ENCODE results near the gene PKP1.

PKP1 gene

DNA sequence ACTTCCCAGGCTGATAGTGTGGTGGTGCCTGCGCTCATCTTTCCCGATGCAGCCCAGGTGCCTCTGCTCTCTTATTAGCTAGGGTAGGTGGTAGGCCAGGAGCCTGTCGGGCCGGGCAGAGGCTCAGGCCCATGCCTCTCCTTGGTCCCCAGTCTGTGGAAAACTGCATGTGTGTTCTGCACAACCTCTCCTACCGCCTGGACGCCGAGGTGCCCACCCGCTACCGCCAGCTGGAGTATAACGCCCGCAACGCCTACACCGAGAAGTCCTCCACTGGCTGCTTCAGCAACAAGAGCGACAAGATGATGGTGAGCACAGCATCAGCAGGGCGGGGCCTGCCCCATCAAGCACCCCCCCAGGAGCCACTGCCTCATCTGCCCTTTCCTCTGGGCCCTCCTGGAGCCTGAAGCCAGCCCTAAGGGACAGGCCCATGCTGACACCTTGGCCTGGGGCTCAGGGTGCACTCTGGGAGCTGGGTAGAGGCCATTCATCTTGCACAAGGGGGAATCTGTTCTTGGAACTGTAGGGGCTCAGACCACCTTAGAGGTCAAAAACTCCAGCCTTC is 38.6 kb downstream of the PKP1 start:
- H3K36me3 ChIP-seq (ENCODE audit: insufficient read depth, low read length): no peaks in the 10 kb centered on the region
- H3K9ac ChIP-seq (ENCODE audit: low read depth, low read length): no peak overlapping the region
- no peaks in the 10 kb centered on the region for H3K9me3 ChIP-seq (ENCODE audit: insufficient read depth, low read depth, low read length)
- no peaks in the 10 kb centered on the region; the same call in 1 of the 2 replicates for H3K27me3 ChIP-seq (ENCODE audit: insufficient read depth, low read length)
- WGBS: 89% methylated on average over 15 of the region's 15 CpGs
- no peak overlapping the region for H3K27ac ChIP-seq (ENCODE audit: low read depth, low read length)
- H3K4me1 ChIP-seq (ENCODE audit: insufficient read depth, low read length): no peaks in the 10 kb centered on the region
- no peak overlapping the region for H3K4me3 ChIP-seq (ENCODE audit: low read length)

DNA sequence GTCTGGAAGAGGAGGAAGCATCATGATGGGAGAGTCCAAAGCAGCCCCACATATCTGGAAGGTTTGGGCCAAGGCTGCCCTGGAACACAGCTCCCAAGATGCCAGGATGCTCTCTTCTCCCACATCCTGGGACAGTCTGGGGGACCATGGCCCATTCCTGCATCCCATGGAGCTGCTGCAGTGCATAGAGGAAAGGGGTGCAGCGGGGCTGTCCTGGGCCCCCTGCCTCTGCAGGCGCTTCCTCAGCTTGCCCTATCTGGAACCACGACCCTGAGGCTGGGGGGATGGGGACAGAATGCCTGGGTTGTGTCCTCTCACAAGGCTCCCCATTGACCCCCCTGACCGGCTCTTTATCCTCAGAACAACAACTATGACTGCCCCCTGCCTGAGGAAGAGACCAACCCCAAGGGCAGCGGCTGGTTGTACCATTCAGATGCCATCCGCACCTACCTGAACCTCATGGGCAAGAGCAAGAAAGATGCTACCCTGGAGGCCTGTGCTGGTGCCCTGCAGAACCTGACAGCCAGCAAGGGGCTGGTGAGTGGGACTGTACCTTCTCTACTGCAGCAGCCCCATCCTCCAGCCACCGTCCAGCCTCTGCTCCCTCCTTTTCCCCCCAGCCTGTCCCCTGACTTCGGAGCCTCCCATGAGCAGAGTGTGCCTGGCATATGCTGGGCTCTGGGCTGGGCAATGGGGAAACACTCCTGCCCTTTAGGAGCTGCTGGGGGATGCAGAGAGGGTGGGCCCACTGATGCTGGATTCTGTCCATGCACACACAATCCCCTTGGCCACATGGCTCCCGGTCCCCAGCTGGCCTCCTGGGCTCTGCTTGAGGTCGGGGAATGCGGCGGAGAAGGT is 39.6 kb downstream of the PKP1 start:
- Histone ChIP-seq H3K27me3 (ENCODE audit: insufficient read depth, low read length) (no peaks in the 10 kb centered on the region), H3K9me3 (ENCODE audit: insufficient read depth, low read depth, low read length) (no peaks in the 10 kb centered on the region), H3K36me3 (ENCODE audit: insufficient read depth, low read length) (no peaks in the 10 kb centered on the region), H3K4me3 (ENCODE audit: low read length) (no peak overlapping the region), H3K27ac (ENCODE audit: low read depth, low read length) (no peak overlapping the region), H3K4me1 (ENCODE audit: insufficient read depth, low read length) (no peaks in the 10 kb centered on the region), H3K9ac (ENCODE audit: low read depth, low read length) (no peak overlapping the region)
- WGBS: 96% methylated on average over 12 of the region's 12 CpGs

DNA sequence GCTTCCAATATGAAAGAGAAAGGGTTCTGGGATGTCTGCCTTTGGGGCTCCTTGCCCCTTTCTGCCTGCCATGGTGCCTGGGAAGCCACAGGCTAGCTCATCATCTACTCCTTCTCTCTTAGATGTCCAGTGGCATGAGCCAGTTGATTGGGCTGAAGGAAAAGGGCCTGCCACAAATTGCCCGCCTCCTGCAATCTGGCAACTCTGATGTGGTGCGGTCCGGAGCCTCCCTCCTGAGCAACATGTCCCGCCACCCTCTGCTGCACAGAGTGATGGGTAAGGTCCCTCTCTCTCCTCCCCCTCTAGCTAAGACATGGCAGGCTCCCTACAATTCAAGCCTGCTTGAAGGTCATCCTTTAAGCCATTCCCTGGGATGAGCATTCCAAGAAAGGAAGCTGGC is 41.0 kb downstream of the PKP1 start:
- H3K36me3 ChIP-seq (ENCODE audit: insufficient read depth, low read length): no peaks in the 10 kb centered on the region
- H3K9ac ChIP-seq (ENCODE audit: low read depth, low read length): no peak overlapping the region
- no peak overlapping the region for H3K4me3 ChIP-seq (ENCODE audit: low read length)
- H3K27me3 ChIP-seq (ENCODE audit: insufficient read depth, low read length): no peaks in the 10 kb centered on the region
- WGBS: 90% methylated on average over 4 of the region's 4 CpGs
- H3K27ac ChIP-seq (ENCODE audit: low read depth, low read length): no peak overlapping the region
- H3K9me3 ChIP-seq (ENCODE audit: insufficient read depth, low read depth, low read length): no peaks in the 10 kb centered on the region
- no peaks in the 10 kb centered on the region for H3K4me1 ChIP-seq (ENCODE audit: insufficient read depth, low read length)

DNA sequence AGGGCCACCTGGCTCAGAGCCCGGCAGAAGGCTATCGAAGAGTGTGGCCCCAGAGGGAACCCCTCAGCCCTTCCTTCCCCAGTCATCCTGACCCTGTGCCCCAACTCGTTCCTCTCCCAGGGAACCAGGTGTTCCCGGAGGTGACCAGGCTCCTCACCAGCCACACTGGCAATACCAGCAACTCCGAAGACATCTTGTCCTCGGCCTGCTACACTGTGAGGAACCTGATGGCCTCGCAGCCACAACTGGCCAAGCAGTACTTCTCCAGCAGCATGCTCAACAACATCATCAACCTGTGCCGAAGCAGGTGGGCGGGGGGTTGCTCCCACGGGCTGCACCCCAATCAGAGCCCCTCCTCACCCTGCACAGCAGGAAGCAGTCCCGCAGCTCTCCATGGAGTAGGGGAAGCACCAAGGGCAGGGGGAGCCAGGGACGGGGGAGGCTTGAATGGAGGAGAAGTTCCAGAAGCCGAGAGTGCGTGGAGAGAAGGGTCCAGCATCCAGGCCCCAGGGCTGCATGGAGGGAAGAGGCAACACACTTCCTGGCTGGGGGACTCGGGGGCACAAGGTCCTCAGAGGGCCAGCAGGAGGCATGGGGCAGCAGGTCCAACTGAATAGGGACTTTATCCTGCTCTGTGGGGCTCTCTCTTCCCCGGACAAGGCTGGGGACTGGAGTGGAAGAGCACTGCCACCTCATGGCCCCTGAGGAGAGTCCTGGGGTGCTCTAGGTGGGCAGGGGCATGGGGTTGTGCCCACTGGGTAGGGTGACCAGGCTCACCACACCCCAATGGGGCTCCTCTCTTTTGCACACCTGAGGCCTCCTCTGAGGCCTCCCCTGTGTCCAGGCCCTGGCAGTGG is 41.7 kb downstream of the PKP1 start:
- Histone ChIP-seq H3K27ac (ENCODE audit: low read depth, low read length) (no peak overlapping the region), H3K9me3 (ENCODE audit: insufficient read depth, low read depth, low read length) (no peaks in the 10 kb centered on the region), H3K4me3 (ENCODE audit: low read length) (no peak overlapping the region), H3K36me3 (ENCODE audit: insufficient read depth, low read length) (no peaks in the 10 kb centered on the region), H3K9ac (ENCODE audit: low read depth, low read length) (no peak overlapping the region), H3K4me1 (ENCODE audit: insufficient read depth, low read length) (no peaks in the 10 kb centered on the region), H3K27me3 (ENCODE audit: insufficient read depth, low read length) (no peaks in the 10 kb centered on the region)
- WGBS: 80% methylated on average over 16 of the region's 16 CpGs

DNA sequence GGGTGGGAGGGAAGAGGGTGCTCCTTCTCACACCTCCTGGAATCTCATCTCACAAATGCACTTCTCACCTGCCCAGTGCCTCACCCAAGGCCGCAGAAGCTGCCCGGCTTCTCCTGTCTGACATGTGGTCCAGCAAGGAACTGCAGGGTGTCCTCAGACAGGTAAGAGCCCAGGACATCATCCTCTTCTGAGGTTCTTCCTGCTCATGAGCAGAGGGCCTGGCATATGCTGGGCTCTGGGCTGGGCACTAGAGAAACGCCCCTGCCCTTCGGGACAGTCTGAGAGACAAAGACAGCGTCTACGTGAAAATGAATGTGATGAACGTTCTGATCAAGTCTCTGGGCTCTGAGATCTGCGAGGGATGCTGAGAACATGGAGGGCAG is 42.4 kb downstream of the PKP1 start:
- no peaks in the 10 kb centered on the region for H3K36me3 ChIP-seq (ENCODE audit: insufficient read depth, low read length)
- H3K9ac ChIP-seq (ENCODE audit: low read depth, low read length): no peak overlapping the region
- H3K9me3 ChIP-seq (ENCODE audit: insufficient read depth, low read depth, low read length): no peaks in the 10 kb centered on the region
- H3K27me3 ChIP-seq (ENCODE audit: insufficient read depth, low read length): no peaks in the 10 kb centered on the region
- WGBS: 94% methylated on average over 8 of the region's 8 CpGs
- no peaks in the 10 kb centered on the region for H3K4me1 ChIP-seq (ENCODE audit: insufficient read depth, low read length)
- no peak overlapping the region for H3K4me3 ChIP-seq (ENCODE audit: low read length)
- no peak overlapping the region for H3K27ac ChIP-seq (ENCODE audit: low read depth, low read length)

DNA sequence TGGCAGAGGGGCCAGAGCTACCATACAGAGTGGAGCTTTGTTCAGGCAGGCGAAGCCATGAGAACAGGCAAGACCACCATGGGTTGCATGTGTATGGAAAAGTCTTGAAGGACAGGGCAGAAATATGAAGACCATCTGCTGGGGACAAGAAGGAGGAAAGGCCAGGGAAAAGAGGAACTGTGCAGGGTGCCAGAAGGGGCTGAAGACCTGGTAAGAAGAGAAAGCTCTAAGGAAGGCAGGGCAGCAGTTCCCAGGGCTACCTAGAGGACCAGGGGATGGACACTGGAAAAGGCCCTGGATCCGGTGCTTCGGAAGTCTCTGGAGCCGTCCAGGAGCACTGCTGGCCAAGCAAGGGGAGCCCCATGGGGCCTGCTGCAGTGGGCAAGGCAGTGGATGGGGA is 43.4 kb downstream of the PKP1 start:
- WGBS: 70% methylated on average over 4 of the region's 4 CpGs
- Histone ChIP-seq H3K4me3 (ENCODE audit: low read length) (no peak overlapping the region), H3K27me3 (ENCODE audit: insufficient read depth, low read length) (no peaks in the 10 kb centered on the region), H3K27ac (ENCODE audit: low read depth, low read length) (no peak overlapping the region), H3K36me3 (ENCODE audit: insufficient read depth, low read length) (no peaks in the 10 kb centered on the region), H3K4me1 (ENCODE audit: insufficient read depth, low read length) (no peaks in the 10 kb centered on the region), H3K9ac (ENCODE audit: low read depth, low read length) (no peak overlapping the region), H3K9me3 (ENCODE audit: insufficient read depth, low read depth, low read length) (no peaks in the 10 kb centered on the region)

DNA sequence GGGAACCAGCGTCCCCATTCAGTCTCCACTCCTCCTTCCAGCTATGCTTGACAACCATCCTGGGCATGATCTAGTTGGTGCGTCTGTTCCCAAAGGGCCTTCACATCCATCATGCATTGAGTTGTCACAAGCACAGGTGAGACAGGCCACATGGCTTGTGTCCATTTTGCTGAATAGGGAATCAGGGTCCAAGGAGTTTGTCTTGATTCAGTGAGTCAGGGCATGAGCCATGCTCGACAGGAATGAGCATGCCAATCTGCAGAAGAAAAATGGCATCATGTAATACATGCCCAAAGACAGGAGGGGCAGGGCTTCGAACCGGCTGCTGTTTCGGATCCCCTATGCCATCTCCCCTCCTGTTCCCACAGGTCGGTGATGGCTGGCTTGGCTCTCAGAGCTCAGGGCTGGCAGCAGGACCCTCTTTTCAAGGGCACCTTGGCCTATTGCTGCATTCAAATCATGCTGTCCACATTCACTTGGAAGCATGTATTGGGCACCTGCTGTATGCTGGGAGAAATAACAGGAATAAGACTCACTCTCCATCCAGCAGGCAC is 44.5 kb downstream of the PKP1 start:
- 93% methylated on average over 7 of the region's 7 CpGs for WGBS
- no peak overlapping the region for H3K27ac ChIP-seq (ENCODE audit: low read depth, low read length)
- H3K36me3 ChIP-seq (ENCODE audit: insufficient read depth, low read length): no peaks in the 10 kb centered on the region
- no peaks in the 10 kb centered on the region for H3K27me3 ChIP-seq (ENCODE audit: insufficient read depth, low read length)
- no peaks in the 10 kb centered on the region for H3K9me3 ChIP-seq (ENCODE audit: insufficient read depth, low read depth, low read length)
- no peak overlapping the region for H3K4me3 ChIP-seq (ENCODE audit: low read length)
- no peak overlapping the region for H3K9ac ChIP-seq (ENCODE audit: low read depth, low read length)
- no peaks in the 10 kb centered on the region for H3K4me1 ChIP-seq (ENCODE audit: insufficient read depth, low read length)

DNA sequence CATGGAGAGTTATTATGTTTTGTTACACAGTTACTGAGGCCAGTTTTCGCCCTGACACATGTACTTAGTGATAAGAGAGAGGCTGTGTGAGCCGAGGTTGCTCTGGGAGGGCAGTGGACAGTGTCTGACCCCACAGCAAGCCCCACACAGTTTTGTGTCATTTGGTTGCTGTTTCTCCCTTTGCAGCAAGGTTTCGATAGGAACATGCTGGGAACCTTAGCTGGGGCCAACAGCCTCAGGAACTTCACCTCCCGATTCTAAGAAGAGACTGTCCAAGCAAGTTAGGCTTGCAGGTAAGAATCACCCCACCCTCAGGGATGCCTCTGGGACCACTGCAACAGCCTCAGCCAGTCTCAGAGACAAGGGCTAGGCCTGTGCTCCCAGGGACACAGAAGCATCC is 45.3 kb downstream of the PKP1 start:
- WGBS: 94% methylated on average over 4 of the region's 4 CpGs

DNA sequence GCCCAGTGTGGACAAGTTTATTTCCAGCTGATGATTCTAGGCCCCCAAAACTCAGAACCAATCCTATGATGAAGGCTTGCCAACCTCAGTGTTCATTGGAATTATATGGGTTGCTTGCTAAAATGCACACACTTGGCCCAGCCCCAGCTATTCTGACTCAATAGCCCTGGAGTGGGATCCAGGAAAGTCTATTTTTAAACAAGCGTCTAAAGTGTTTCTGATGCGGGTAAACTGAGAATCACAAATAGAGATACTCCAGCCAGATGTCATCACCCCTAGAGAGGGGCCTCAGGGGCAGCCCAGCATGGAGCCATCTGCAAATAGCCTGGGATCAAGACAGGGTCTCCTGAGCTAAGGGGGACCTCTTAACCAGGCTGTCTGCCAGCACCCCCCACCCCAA is 46.0 kb downstream of the PKP1 start:
- H3K27ac ChIP-seq (ENCODE audit: low read depth, low read length): no peak overlapping the region
- no peaks in the 10 kb centered on the region for H3K9me3 ChIP-seq (ENCODE audit: insufficient read depth, low read depth, low read length)
- no peak overlapping the region for H3K9ac ChIP-seq (ENCODE audit: low read depth, low read length)
- H3K36me3 ChIP-seq (ENCODE audit: insufficient read depth, low read length): no peaks in the 10 kb centered on the region
- H3K27me3 ChIP-seq (ENCODE audit: insufficient read depth, low read length): no peaks in the 10 kb centered on the region
- no peak overlapping the region for H3K4me3 ChIP-seq (ENCODE audit: low read length)
- WGBS: 93% methylated on average over 2 of the region's 2 CpGs
- no peaks in the 10 kb centered on the region for H3K4me1 ChIP-seq (ENCODE audit: insufficient read depth, low read length)

More for the DNA sequence above, 45.3 kb downstream of the PKP1 start:
- Histone ChIP-seq H3K9ac (ENCODE audit: low read depth, low read length) (no peak overlapping the region), H3K4me1 (ENCODE audit: insufficient read depth, low read length) (no peaks in the 10 kb centered on the region), H3K27ac (ENCODE audit: low read depth, low read length) (no peak overlapping the region), H3K4me3 (ENCODE audit: low read length) (no peak overlapping the region), H3K27me3 (ENCODE audit: insufficient read depth, low read length) (no peaks in the 10 kb centered on the region), H3K9me3 (ENCODE audit: insufficient read depth, low read depth, low read length) (no peaks in the 10 kb centered on the region), H3K36me3 (ENCODE audit: insufficient read depth, low read length) (no peaks in the 10 kb centered on the region)

DNA sequence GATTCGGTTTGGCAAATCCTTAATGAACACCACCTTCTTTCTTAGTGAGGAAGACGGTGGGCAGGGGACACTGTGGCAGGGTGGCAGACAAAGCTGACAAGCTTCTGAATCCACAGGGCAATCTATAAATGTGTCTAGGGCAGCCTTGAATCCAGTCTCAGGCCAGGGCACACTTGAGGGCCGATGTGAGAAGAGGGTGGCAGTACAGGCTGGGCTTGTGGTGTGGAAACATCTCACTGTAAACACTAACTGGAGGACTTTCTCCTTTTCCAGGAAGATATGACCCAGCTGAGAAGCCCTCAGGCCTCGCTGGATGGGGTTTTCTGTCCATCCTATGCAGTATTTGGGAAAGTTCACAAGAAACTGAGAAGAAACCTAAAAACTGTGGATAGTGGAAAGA is 46.5 kb downstream of the PKP1 start:
- no peak overlapping the region for H3K4me3 ChIP-seq (ENCODE audit: low read length)
- H3K36me3 ChIP-seq (ENCODE audit: insufficient read depth, low read length): no peaks in the 10 kb centered on the region
- H3K4me1 ChIP-seq (ENCODE audit: insufficient read depth, low read length): no peaks in the 10 kb centered on the region
- no peak overlapping the region for H3K9ac ChIP-seq (ENCODE audit: low read depth, low read length)
- no peak overlapping the region for H3K27ac ChIP-seq (ENCODE audit: low read depth, low read length)
- no peaks in the 10 kb centered on the region for H3K27me3 ChIP-seq (ENCODE audit: insufficient read depth, low read length)
- H3K9me3 ChIP-seq (ENCODE audit: insufficient read depth, low read depth, low read length): no peaks in the 10 kb centered on the region
- 97% methylated on average over 4 of the region's 4 CpGs for WGBS

DNA sequence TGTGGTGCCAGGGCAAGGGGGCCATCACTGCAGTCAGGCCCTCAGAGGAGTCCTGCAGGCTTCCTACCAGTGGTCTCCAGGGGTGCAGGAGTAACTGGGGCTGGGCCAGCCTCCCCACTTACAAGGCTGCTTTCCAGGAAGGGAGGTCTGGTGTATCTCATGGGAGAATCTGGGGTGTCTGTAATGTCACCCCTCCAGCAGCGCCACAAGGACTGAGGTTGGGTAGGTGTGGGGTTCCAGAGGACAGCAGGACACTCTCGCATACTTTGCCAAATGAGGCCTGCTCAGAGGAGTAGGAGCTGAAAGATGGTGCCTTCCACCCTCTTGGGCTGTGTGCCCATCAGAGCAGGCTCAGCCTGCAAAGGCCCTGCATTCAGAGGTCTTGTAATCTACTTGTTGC is 47.2 kb downstream of the PKP1 start:
- no peaks in the 10 kb centered on the region for H3K27me3 ChIP-seq (ENCODE audit: insufficient read depth, low read length)
- H3K9ac ChIP-seq (ENCODE audit: low read depth, low read length): no peak overlapping the region
- no peaks in the 10 kb centered on the region for H3K36me3 ChIP-seq (ENCODE audit: insufficient read depth, low read length)
- H3K27ac ChIP-seq (ENCODE audit: low read depth, low read length): no peak overlapping the region
- 88% methylated on average over 2 of the region's 2 CpGs for WGBS
- no peak overlapping the region for H3K4me3 ChIP-seq (ENCODE audit: low read length)
- H3K9me3 ChIP-seq (ENCODE audit: insufficient read depth, low read depth, low read length): no peaks in the 10 kb centered on the region
- no peaks in the 10 kb centered on the region for H3K4me1 ChIP-seq (ENCODE audit: insufficient read depth, low read length)

Data from HUES64 (cell line).